HepG2 (cell line): Measurements from ENCODE around the gene SCUBE1. TPM values are rescaled to one million over a fixed set of nuclear protein-coding genes. Genes with fewer than 3 reads are reported as not detected.

Source experiments
- ARNTL ChIP-seq: sonication (generic); formaldehyde crosslinking; IDR thresholded peaks from 2 replicates; pipeline ENCODE4 v1.4.0; 2020; ENCODE audit warnings: mild to moderate bottlenecking, missing genetic modification reagents
- CBX2 ChIP-seq, 2 experiments: fragments of 200-600 bp in 1 of 2; sonication (generic); formaldehyde crosslinking in 1 of 2; IDR thresholded peaks; 2 replicates each; pipeline versions ENCODE4 v1.7.0 to v1.8.1; 2018 to 2022; ENCODE audit warnings: low read depth in 2 of 2, low read length in 1 of 2, mild to moderate bottlenecking in 1 of 2, missing genetic modification reagents in 1 of 2
- FOSL1 ChIP-seq: sonication (generic); formaldehyde crosslinking; IDR thresholded peaks from 2 replicates; pipeline ENCODE4 v1.9.0; 2021; ENCODE audit warnings: missing genetic modification reagents, borderline replicate concordance
- FOXA1 ChIP-seq, 2 experiments: fragments of 450-650 bp in 1 of 2; sonication (generic) in 1 of 2; formaldehyde crosslinking in 1 of 2; IDR thresholded peaks; 2 replicates each; pipeline versions ENCODE4 v1.4.0 to v1.6.1; 2016 to 2020; ENCODE audit warnings: missing genetic modification reagents in 1 of 2
- FOXP1 ChIP-seq, 2 experiments: fragments of 450-650 bp in 1 of 2; IDR thresholded peaks; 2 replicates each; pipeline ENCODE4 v1.6.1; 2017 to 2018; ENCODE audit warnings: antibody characterized with exemption in 1 of 2
- GABPB1 ChIP-seq: IDR thresholded peaks from 2 replicates; pipeline ENCODE4 v1.6.1; 2016; ENCODE audit warnings: mild to moderate bottlenecking, missing genetic modification reagents, moderate library complexity, missing compliant biosample characterization
- GZF1 ChIP-seq: sonication (generic); formaldehyde crosslinking; IDR thresholded peaks from 2 replicates; pipeline ENCODE4 v1.5.1; 2020; ENCODE audit warnings: mild to moderate bottlenecking, missing genetic modification reagents
- NFIC ChIP-seq: IDR thresholded peaks from 2 replicates; pipeline ENCODE4 v1.6.1; 2012; ENCODE audit warnings: mild to moderate bottlenecking, low read length, inconsistent platforms
- REPIN1 ChIP-seq: sonication (generic); formaldehyde crosslinking; IDR thresholded peaks from 2 replicates; pipeline ENCODE4 v1.8.0; 2022; ENCODE audit warnings: missing genetic modification reagents, low read depth, mild to moderate bottlenecking, borderline replicate concordance
- SALL1 ChIP-seq: sonication (generic); formaldehyde crosslinking; IDR thresholded peaks from 2 replicates; pipeline ENCODE4 v1.8.0; 2022; ENCODE audit warnings: mild to moderate bottlenecking, missing genetic modification reagents
- TEF ChIP-seq: sonication (generic); formaldehyde crosslinking; IDR thresholded peaks from 2 replicates; pipeline ENCODE4 v1.5.0; 2020; ENCODE audit warnings: missing genetic modification reagents
- YEATS4 ChIP-seq: sonication (generic); formaldehyde crosslinking; IDR thresholded peaks from 2 replicates; pipeline ENCODE4 v1.4.0; 2020; ENCODE audit warnings: missing genetic modification reagents, borderline replicate concordance
- ZNF335 ChIP-seq: sonication (generic); formaldehyde crosslinking; IDR thresholded peaks from 2 replicates; pipeline ENCODE4 v1.4.0; 2020; ENCODE audit warnings: missing genetic modification reagents
- ZNF562 ChIP-seq: sonication (generic); formaldehyde crosslinking; IDR thresholded peaks from 2 replicates; pipeline ENCODE4 v1.8.0; 2022; ENCODE audit warnings: missing genetic modification reagents, borderline replicate concordance
- ZNF574 ChIP-seq: sonication (generic); formaldehyde crosslinking; IDR thresholded peaks from 2 replicates; pipeline ENCODE4 v1.4.0; 2020; ENCODE audit warnings: missing genetic modification reagents
- ZNF629 ChIP-seq: sonication (generic); formaldehyde crosslinking; conservative IDR thresholded peaks from 2 replicates; pipeline ENCODE4 v1.5.0; 2020; ENCODE audit warnings: missing genetic modification reagents
- ZNF687 ChIP-seq: sonication (generic); formaldehyde crosslinking; IDR thresholded peaks from 2 replicates; pipeline ENCODE4 v1.5.1; 2020; ENCODE audit warnings: mild to moderate bottlenecking, missing genetic modification reagents, moderate library complexity
- polyA plus RNA-seq, 8 experiments: library from polyadenylated mRNA; depleted of rRNA in 3 of 8; stranded (reverse) in 7 of 8; unstranded in 1 of 8; fragments of >200 nt; fragmentation: Illumina TruSeq in 4 of 8; extraction: Trizol in 4 of 8; gene quantifications; 2 replicates each; pipeline versions ENCODE4 v1.2.1 to v1.2.3, GENCODE V29; 2011 to 2016; ENCODE audit warnings: low read depth in 4 of 8, missing spikeins in 1 of 8, mixed read lengths in 1 of 8; ENCODE audit not compliant: insufficient read depth in 1 of 8
- total RNA-seq, 5 experiments: library from RNA; depleted of rRNA; stranded (reverse); fragments of >200 nt; fragmentation: Illumina TruSeq; extraction: Trizol; gene quantifications; 2 replicates each; pipeline ENCODE4 v1.2.3, GENCODE V29; 2016; ENCODE audit warnings: low read depth in 1 of 5
- TF ChIP-seq, protein P1 (sequence below): IDR thresholded peaks from 2 replicates; pipeline ENCODE4 v1.6.1; 2012; ENCODE audit warnings: low read depth, low read length, improper control_type of control experiment
- TF ChIP-seq, protein P2 (sequence below): IDR thresholded peaks from 2 replicates; pipeline ENCODE4 v1.6.1; 2016; ENCODE audit warnings: missing compliant biosample characterization, missing genetic modification reagents, borderline replicate concordance

Gene SCUBE1
- total and polyA plus RNA-seq, 2 of the 13 experiments (the other 11 are each of a cell fraction or from before 2014, with no cell fraction given), result under 0.01 to 0.05 TPM

DNA sequence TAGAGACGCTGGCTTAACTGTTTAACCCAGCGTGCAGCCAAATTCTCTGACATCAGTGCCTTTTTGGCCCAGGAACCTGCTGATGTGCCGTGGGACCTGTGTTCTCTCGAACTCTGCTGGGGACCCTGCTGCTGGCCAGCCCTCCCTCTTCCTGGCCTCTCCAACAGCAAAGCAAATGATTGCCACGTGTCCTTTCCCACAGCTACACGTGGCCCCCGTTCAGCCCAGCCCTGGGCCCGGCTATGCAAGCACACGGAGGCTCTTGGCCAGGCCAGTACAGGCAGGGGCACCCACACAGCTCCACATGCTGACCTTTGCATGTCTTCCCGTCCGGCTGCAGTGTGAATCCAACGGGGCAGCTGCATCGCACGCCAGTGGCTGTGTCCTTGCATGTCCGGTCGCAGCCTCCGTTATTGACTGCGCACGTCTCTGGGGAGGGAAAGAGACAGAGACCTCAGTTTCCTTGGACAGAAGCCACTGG is 104.6 kb downstream of the SCUBE1 start (continued):
- TF ChIP-seq, protein P1, sequence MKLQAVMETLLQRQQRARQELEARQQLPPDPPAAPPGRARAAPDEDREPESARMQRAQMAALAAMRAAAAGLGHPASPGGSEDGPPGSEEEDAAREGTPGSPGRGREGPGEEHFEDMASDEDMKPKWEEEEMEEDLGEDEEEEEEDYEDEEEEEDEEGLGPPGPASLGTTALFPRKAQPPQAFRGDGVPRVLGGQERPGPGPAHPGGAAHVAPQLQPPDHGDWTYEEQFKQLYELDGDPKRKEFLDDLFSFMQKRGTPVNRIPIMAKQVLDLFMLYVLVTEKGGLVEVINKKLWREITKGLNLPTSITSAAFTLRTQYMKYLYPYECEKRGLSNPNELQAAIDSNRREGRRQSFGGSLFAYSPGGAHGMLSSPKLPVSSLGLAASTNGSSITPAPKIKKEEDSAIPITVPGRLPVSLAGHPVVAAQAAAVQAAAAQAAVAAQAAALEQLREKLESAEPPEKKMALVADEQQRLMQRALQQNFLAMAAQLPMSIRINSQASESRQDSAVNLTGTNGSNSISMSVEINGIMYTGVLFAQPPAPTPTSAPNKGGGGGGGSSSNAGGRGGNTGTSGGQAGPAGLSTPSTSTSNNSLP, result no peak
- TF ChIP-seq ZNF335 (CRISPR knock-in tag) (no peak), TEF (CRISPR knock-in tag) (no peak), CBX2 (IDR thresholded peaks at IDR 0.05; ENCODE audit: low read depth, low read length) (no peak), CBX2 (CRISPR knock-in tag; IDR thresholded peaks at IDR 0.05; ENCODE audit: low read depth) (no peak), FOXA1 (IDR thresholded peaks at IDR 0.05) (no peak), FOXA1 (CRISPR knock-in tag; IDR thresholded peaks at IDR 0.05) (no peak), FOSL1 (CRISPR knock-in tag) (no peak), GABPB1 (CRISPR knock-in tag) (peak; percentile 25; the same call in 1 of the 2 replicates), GZF1 (CRISPR knock-in tag) (no peak), ZNF562 (CRISPR knock-in tag) (no peak), ZNF687 (CRISPR knock-in tag) (peak; percentile 83), FOXP1 (IDR thresholded peaks at IDR 0.05) (no peak), FOXP1 (CRISPR knock-in tag; IDR thresholded peaks at IDR 0.05) (no peak), ZNF574 (CRISPR knock-in tag) (no peak), REPIN1 (CRISPR knock-in tag) (no peak), ARNTL (CRISPR knock-in tag) (no peak), ZNF629 (no peak), YEATS4 (no peak), NFIC (no peak), SALL1 (peak; percentile 49; the same call in 1 of the 2 replicates)
- TF ChIP-seq, protein P2, sequence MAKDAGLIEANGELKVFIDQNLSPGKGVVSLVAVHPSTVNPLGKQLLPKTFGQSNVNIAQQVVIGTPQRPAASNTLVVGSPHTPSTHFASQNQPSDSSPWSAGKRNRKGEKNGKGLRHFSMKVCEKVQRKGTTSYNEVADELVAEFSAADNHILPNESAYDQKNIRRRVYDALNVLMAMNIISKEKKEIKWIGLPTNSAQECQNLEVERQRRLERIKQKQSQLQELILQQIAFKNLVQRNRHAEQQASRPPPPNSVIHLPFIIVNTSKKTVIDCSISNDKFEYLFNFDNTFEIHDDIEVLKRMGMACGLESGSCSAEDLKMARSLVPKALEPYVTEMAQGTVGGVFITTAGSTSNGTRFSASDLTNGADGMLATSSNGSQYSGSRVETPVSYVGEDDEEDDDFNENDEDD (CRISPR knock-in tag), result peak; percentile 59; the same call in 1 of the 2 replicates
